Keratinocyte (primary cell): ENCODE measurements around the gene ITIH4.

Experiments
- CTCF ChIP-seq, 3 experiments: IDR thresholded peaks in 1 of 3; conservative IDR thresholded peaks in 1 of 3; optimal IDR thresholded peaks in 1 of 3; 2 replicates in 2 of 3; 3 replicates in 1 of 3; pipeline versions ENCODE3 to v1.5.1; 2011; ENCODE audit warnings: low read length in 3 of 3, mild to moderate bottlenecking in 3 of 3, moderate library complexity in 2 of 3, control low read depth in 1 of 3, inconsistent platforms in 1 of 3; ENCODE audit not compliant: insufficient read depth in 2 of 3; ENCODE audit errors: extremely low read depth in 1 of 3
- EZH2 ChIP-seq: IDR thresholded peaks from one replicate; pipeline ENCODE4 v1.6.1; 2012; ENCODE audit warnings: inconsistent platforms, mild to moderate bottlenecking, low read length, moderate library complexity

- TF ChIP-seq EZH2 = no peak
- no peak for TF ChIP-seq CTCF (optimal IDR thresholded peaks at IDR 0.05 in 1 of 3, IDR thresholded peaks at IDR 0.05 in 1 of 3, conservative IDR thresholded peaks at IDR 0.05 in 1 of 3; ENCODE audit: extremely low read depth in 1 of 3, insufficient read depth in 2 of 3, low read length in 3 of 3)
Measured at GRCh38 chr3:52879090-52879489, 48.6 kb upstream of the ITIH4 start.
